Activated CD8-positive, alpha-beta memory T cell treated with anti-CD3 and anti-CD28 coated beads, Interleukin-2, amount 50 U/mL, for 1 hour (primary cell): ENCODE results near the gene C1QL2.

Source experiments
- DNase-seq: peaks from one replicate; pipeline ENCODE4 v3.0.0-alpha.2; 2020; ENCODE audit errors: extremely low read depth

The C1QL2 gene

GRCh38 chr2:119158563-119159347 lies at the start of gene C1QL2:
Gene C1QL2 (minus strand): TSS chr2:119158751. CDS start chr2:119158269, 482 bp downstream.
- no peak for DNase-seq

GRCh38 chr2:119207447-119207846 lies 48.9 kb upstream of the C1QL2 start:
- no peak for DNase-seq

- no peak for DNase-seq
These were observed 47.6 kb upstream of the C1QL2 start for GRCh38 chr2:119206201-119206600.

GRCh38 chr2:119205001-119205706 lies 46.6 kb upstream of the C1QL2 start:
- DNase-seq: no peak

- no peak for DNase-seq
These were observed 46.0 kb upstream of the C1QL2 start for GRCh38 chr2:119204525-119204924.

- DNase-seq: no peak
These were observed 44.2 kb upstream of the C1QL2 start for GRCh38 chr2:119202610-119203310.

- DNase-seq: no peak
These were observed 43.3 kb upstream of the C1QL2 start for GRCh38 chr2:119201815-119202214.

- no peak for DNase-seq
These were observed 39.8 kb upstream of the C1QL2 start for GRCh38 chr2:119198240-119198840.

GRCh38 chr2:119197529-119198239 lies 39.1 kb upstream of the C1QL2 start:
- no peak for DNase-seq

- DNase-seq: no peak
These were observed 38.5 kb upstream of the C1QL2 start for GRCh38 chr2:119197126-119197405.

- no peak for DNase-seq
These were observed 38.0 kb upstream of the C1QL2 start for GRCh38 chr2:119196301-119197125.

- DNase-seq: no peak
These were observed 37.3 kb upstream of the C1QL2 start for GRCh38 chr2:119195887-119196286.

GRCh38 chr2:119195001-119195400 lies 36.5 kb upstream of the C1QL2 start:
- DNase-seq: no peak

GRCh38 chr2:119192893-119193292 lies 34.3 kb upstream of the C1QL2 start:
- DNase-seq: no peak

- no peak for DNase-seq
These were observed 32.0 kb upstream of the C1QL2 start for GRCh38 chr2:119190321-119191111.

- no peak for DNase-seq
These were observed 26.0 kb upstream of the C1QL2 start for GRCh38 chr2:119184512-119184911.

GRCh38 chr2:119181791-119182445 lies 23.4 kb upstream of the C1QL2 start:
- DNase-seq: no peak

GRCh38 chr2:119181391-119181790 lies 22.8 kb upstream of the C1QL2 start:
- no peak for DNase-seq

GRCh38 chr2:119180892-119181291 lies 22.3 kb upstream of the C1QL2 start:
- DNase-seq: no peak

- no peak for DNase-seq
These were observed 21.4 kb upstream of the C1QL2 start for GRCh38 chr2:119179991-119180390.
